T47D (cell line): ENCODE measurements around the gene PPP1R8.
"Not testable (repeated sequence)": the region's sequence is repeated elsewhere in the genome, so short reads cannot be mapped to it uniquely, and the experiment has no call there.

Experiments used
- DNase-seq, 2 experiments: peaks; one replicate each; pipeline versions ENCODE4 v3.0.0 to v3.0.0-alpha.2; 2011 to 2012; ENCODE audit warnings: low read depth in 1 of 2, low spot score in 1 of 2
- JUND ChIP-seq: IDR thresholded peaks from 2 replicates; pipeline ENCODE4 v1.6.1; 2012; ENCODE audit warnings: low read depth
- in situ Hi-C: cut with HindIII; loops from 2 replicates; pipeline ENCODE4 v1.10.0; 2016; ENCODE audit warnings: low sequenced_read_pairs, low pct_unique_long_range_greater_than_20kb

Gene PPP1R8

DNA sequence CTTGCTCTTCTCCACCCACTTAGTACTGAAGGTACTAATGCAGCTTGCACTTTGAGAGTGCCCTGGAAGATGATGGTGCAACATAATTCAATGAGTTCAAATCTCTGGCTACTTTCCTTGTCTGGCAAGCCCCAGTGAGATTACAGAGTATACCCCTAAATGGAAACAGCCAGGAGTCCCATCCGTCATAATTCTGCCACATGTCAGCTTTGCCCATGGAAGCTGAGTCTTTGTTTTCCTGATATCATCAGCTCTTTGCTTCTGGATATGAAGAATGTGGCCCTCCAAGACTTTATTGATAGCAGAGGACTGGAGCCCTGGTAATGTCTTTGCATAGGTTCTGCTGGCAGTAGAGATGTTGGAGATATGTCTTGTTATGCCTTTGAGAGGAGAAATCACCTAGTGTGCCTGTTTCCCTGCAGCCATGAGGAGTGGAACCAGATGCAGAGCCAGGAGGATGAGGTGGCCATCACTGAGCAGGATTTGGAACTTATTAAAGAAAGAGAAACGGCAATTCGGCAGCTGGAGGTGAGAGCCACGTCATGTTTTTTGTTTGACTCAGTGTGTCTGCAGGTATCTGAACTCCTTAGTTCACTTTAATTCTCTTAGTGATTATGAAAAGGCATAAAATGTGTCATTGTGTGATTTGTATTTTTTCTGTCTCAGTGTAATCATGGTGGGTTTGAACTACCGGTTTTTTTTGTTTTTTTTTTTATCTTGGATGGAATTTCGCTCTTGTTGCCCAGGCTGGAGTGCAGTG lies 18.7 kb upstream of the PPP1R8 start:
- in situ Hi-C loops, result no loop called here
- no peak for DNase-seq
- TF ChIP-seq JUND, result no peak

DNA sequence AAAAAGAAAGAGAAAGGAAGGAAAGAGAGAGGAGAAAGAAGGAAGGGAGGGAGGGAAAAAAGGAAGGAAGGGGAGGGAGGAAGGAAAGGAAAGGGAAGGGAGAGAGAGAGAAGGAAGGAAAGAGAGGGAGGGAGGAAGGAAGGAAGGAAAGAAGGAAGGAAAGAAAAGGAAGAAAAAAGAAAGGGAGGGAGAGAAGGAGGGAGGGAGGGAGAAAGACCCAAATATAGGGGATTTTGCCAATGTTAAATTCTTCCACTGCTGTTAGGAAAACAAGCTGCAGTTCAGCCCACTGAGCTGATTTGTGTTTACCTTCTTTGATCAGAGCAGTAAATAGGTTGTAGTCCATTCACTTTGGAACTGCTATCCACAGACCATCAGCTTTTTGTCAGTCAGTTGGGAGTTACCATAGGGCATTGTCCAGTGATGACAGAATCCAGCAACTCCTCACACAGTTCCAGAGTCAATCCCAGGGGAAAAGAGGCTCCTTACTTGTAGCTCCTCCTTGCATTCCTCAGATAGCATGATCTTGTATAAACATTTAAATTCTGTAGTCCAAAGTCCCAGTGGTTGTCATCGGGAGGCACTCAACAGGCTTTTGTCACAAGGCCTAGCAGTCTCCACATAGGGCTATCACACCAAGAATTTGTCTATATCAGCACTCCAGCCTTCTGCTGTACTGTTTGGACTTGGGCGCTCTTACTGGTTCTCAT lies 13.5 kb upstream of the PPP1R8 start:
- in situ Hi-C loops, result no loop called here
- DNase-seq, result peak in 1 of 2 experiments; percentile 21

DNA sequence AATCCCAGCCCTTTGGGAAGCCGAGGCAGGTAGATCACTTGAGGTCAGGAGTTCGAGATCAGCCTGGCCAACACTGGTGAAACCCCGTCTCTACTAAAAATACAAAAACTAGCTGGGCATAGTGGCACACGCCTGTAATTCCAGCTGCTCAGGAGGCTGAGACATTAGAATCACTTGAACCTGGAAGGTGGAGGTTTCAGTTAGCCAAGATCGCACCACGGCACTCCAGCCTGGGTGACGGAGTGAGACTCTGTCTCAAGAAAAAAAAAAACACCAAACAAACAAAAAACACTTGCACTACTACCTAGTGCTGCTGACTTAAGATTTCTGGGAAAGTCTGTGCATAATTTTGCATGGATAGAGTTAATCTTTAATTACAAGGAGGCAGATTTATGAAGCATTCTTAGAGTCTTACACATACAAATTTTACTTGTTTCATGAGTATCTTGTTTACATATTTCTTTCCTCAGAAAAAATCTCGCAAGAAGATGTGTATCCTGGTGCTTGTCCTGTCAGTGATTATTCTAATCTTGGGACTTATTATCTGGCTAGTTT lies 8.7 kb upstream of the PPP1R8 start:
- in situ Hi-C loops, result no loop called here
- TF ChIP-seq JUND, result no peak
- no peak for DNase-seq

More for the DNA sequence above, 13.5 kb upstream of the PPP1R8 start:
- no peak for TF ChIP-seq JUND

DNA sequence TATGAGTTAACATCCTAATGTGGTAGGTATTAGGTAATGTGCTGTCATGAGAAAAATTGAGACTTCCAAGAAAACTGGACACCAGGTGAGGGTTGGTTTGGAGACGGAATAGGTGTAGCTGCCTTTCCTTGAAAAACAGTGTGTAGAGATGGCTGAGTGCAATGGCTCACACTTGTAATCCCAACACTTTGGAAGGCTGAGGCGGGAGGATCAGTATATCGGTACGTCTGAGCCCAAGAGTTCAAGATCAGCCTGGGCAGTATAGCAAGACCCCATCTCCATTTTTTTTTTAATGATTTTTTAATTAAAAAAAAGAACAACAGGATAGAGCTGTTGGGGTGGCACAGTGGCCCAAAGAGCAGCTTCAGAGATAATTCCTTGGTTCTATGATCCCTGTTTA lies 6.8 kb upstream of the PPP1R8 start:
- in situ Hi-C loops, result no loop called here
- TF ChIP-seq JUND, result no peak
- no peak for DNase-seq

DNA sequence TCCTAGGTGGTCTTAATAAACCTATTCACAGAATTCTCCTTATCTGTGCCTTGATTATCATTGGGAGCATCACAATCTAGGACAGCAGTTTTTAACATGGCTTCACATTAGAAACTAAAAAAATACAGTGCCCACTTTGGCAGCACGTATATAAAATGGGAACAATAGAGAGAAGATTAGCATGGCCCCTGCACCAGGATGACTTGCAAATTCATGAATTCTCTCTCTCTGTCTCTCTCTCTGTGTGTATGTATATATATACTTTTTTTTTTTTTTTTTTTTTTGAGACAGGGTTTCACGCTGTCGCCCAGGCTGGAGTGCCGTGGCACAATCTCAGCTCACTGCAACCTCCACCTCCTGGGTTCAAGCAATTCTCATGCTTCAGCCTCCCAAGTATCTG lies 6.2 kb upstream of the PPP1R8 start:
- in situ Hi-C loops, result no loop called here
- TF ChIP-seq JUND, result no peak
- DNase-seq, result no peak

DNA sequence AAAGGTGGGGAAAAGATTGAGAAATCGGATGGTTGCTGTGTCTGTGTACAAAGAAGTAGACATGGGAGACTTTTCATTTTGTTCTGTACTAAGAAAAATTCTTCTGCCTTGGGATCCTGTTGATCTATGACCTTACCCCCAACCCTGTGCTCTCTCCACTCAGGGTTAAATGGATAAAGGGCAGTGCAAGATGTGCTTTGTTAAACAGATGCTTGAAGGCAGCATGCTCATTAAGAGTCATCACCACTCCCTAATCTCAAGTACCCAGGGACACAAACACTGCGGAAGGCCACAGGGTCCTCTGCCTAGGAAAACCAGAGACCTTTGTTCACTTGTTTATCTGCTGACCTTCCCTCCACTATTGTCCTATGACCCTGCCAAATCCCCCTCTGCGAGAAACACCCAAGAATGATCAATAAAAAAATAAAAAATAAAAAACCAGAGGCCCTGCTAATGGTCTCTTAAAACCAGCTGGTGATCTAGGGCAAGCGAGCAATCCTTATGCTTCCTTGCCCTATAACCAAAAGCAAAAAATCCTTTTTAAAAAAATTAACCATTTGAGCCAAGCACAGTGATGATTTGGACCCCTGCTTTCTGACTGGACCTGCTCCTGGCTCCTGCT lies 1.1 kb upstream of the PPP1R8 start:
- DNase-seq, in situ Hi-C loops: not testable (repeated sequence)

DNA sequence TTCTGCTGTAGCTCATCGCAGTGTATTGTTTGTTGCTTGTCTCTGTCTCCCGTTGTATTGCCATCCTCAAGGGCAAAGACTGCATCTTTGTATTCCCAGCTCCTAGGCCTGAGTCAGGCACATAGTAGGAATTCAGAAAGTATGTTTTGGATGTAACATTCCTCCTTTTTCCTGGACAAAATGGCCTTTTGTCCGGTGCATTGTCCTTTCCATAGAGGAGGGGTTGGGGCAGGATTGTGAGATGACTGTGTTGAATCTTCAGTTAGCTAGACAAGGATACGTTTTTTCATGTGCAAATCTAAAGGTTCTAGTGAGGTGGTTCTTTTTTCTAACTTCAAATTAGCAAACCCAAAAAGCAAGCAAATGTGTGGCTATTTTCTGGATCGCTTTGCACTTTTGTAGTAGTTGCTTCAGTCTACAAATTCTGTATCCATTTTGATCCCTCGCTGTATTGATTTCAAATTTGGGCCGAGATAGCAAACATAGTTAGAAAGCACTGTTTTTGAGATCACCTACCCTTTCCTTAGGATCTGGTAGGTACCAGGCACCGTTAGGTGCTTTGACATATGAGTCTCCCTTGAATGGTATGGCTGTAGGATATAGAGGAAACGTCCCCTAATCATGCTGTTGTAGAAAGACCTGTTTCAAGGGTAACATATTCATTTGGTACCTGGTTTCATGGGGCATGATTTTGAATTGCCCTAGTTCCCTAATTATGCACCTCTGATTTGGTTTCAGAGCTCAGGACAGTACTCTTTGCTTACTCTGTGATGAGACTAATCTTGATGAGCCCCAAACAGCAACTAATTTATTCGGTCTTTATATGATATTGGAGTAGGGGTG lies 1.2 kb downstream of the PPP1R8 start:
- in situ Hi-C loops, result no loop called here
- no peak for TF ChIP-seq JUND
- DNase-seq, result no peak

DNA sequence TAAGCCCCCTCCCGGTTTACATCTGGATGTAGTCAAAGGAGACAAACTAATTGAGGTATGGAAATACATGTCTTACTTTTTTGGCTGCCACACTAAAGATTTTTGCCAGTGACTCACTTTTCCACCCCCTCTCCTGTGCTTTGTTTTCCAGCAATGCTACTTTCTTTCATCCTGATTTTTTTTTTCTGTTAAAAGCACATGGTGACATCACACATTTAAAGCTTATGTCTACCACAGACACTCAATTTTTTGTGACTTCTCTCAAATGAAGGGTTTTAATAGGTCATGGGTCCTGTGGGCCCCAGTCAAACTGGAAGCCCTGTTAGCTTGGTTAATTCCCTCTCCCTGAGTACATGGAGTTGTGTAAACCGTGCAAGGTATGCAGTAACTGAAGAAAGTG lies 2.2 kb downstream of the PPP1R8 start:
- in situ Hi-C loops, result no loop called here
- TF ChIP-seq JUND, result no peak
- no peak for DNase-seq

DNA sequence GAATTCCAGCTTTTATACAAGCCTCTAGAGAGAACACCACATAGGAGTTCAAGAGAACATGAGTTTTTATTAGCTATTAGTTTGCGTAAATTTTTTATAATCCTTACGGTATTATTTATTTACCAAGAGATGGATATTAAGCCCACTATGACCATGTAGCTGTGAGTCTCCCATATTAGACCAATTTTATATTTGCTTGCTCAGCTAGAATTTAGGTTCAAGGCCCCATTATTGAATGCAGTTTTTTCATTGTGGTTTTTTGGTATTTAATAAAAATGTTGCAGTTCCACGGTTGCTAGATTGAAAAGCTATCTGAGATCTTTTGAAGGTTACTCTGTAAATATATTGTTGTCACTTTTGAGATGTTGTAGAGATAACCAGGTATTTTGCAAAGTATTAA lies 2.9 kb downstream of the PPP1R8 start:
- no peak for DNase-seq
- TF ChIP-seq JUND, result no peak
- in situ Hi-C loops, result no loop called here

DNA sequence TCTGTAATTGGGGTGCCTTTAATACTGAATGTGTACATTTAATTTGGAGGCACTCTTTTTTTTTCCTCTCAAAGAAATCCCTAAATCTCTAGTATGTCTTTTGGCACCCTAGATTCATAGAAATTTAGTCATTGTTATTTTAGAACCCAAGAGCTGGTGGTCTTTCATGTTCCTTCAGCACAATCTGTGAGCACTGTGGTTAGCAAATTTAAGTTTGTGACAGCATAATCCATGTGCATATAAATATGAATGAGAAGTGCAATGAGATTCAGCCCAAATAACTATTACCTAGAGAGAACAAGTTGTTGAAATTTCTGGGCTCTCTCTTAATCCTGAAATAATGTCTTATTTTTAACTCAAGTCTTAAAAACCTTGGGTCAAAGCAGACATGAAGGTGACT lies 4.5 kb downstream of the PPP1R8 start:
- no peak for TF ChIP-seq JUND
- in situ Hi-C loops, result no loop called here
- DNase-seq, result no peak

DNA sequence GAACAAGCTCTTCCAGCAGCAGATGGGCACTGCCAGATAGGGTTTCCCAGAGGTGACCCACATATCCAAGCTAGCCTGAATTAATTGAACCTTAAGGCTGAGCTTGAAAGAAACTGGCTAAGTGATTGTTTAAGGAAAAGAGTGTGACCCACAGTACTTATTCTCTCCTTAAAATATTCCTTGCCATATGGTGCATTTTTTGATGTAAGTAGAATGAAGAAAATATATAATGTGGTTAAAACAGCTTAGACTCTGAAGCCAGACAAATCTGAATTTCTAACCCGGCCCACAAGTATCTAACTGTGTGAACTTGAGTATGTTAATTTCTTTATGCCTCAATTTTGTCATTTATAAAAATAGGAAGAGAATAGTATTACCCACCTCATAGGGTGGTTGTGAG lies 4.9 kb downstream of the PPP1R8 start:
- TF ChIP-seq JUND, result no peak
- in situ Hi-C loops, result no loop called here
- DNase-seq, result no peak

DNA sequence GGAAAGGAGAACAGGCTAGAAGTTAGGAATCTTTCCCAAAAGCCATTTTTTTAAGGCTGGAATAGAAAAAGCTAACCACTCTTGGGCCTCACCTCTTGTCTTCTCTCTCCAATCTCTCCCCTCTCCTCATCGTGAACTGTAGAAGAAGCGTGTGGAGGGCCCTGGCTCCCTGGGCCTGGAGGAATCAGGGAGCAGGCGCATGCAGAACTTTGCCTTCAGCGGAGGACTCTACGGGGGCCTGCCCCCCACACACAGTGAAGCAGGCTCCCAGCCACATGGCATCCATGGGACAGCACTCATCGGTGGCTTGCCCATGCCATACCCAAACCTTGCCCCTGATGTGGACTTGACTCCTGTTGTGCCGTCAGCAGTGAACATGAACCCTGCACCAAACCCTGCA lies 19.4 kb downstream of the PPP1R8 start:
- in situ Hi-C loops, result no loop called here
- no peak for TF ChIP-seq JUND
- DNase-seq, result no peak

DNA sequence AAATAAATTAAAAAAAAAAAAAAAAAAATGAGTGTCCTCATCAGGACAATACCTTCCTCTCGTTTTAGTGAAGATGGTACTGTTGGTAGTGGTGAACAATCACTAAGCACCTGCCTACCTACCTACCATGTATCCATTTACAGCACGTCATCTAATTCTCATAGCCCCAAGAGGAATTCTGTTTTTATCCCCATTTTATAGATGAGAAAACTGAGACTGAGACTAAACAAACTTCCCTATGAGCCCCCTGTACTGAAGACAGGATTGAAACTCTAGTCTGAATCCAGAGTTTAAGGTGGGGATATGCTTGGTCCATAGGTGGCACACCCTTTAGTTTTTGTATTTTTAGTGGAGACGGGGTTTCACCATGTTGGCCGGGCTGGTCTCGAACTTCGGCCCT lies 24.5 kb downstream of the PPP1R8 start:
- TF ChIP-seq JUND, result no peak
- no peak for DNase-seq
- in situ Hi-C loops, result no loop called here
